ENCODE results near the gene NPTX1.
A peak's percentile ranks its signal among the peaks of the same experiment; 100 is the strongest.
"Not testable (repeated sequence)": the region's sequence is repeated elsewhere in the genome, so short reads cannot be mapped to it uniquely, and the experiment has no call there.

NPTX1 gene

GRCh38 chr17:80475910-80476876 lies at the start of gene NPTX1:
TSS of gene NPTX1 (minus strand) at chr17:80476607. CDS start at chr17:80476446, 161 bp downstream.
- no peak for DNase-seq

GRCh38 chr17:80523956-80524712 lies 47.7 kb upstream of the NPTX1 start:
- no peak for DNase-seq

GRCh38 chr17:80523054-80523744 lies 46.8 kb upstream of the NPTX1 start:
- no peak for DNase-seq

GRCh38 chr17:80520810-80521455 lies 44.5 kb upstream of the NPTX1 start:
- no peak for DNase-seq

- no peak for DNase-seq
Observed at GRCh38 chr17:80519091-80519781, 42.8 kb upstream of the NPTX1 start.

GRCh38 chr17:80518392-80518791 lies 42.0 kb upstream of the NPTX1 start:
- DNase-seq, result no peak

GRCh38 chr17:80517641-80518040 lies 41.2 kb upstream of the NPTX1 start:
- DNase-seq, result no peak

- no peak for DNase-seq
Observed at GRCh38 chr17:80516171-80516932, 39.9 kb upstream of the NPTX1 start.

- no peak for DNase-seq
Observed at GRCh38 chr17:80513892-80514291, 37.5 kb upstream of the NPTX1 start.

- DNase-seq, result no peak
Observed at GRCh38 chr17:80513201-80513600, 36.8 kb upstream of the NPTX1 start.

GRCh38 chr17:80512233-80512632 lies 35.8 kb upstream of the NPTX1 start:
- DNase-seq, result peak in 1 of 2 experiments; percentile 13

- DNase-seq, result no peak
Observed at GRCh38 chr17:80511222-80512180, 35.1 kb upstream of the NPTX1 start.

- DNase-seq, result no peak
Observed at GRCh38 chr17:80510772-80511171, 34.4 kb upstream of the NPTX1 start.

GRCh38 chr17:80510132-80510531 lies 33.7 kb upstream of the NPTX1 start:
- no peak for DNase-seq

GRCh38 chr17:80509311-80509710 lies 32.9 kb upstream of the NPTX1 start:
- DNase-seq, result no peak

GRCh38 chr17:80507965-80508364 lies 31.6 kb upstream of the NPTX1 start:
- no peak for DNase-seq

GRCh38 chr17:80507177-80507576 lies 30.8 kb upstream of the NPTX1 start:
- not testable (repeated sequence) for DNase-seq

GRCh38 chr17:80504686-80505413 lies 28.4 kb upstream of the NPTX1 start:
- no peak for DNase-seq

GRCh38 chr17:80503921-80504320 lies 27.5 kb upstream of the NPTX1 start:
- no peak for DNase-seq
